Fibroblast of lung (primary cell): Measurements from ENCODE around the gene KLHL29. TPM values are rescaled to one million over a fixed set of nuclear protein-coding genes. Genes with fewer than 3 reads are reported as not detected.

Experiments used
- DNase-seq, 2 donors: peaks; one replicate each; pipeline versions ENCODE4 v3.0.0 to v3.0.0-alpha.2; 2010; ENCODE audit warnings: low read depth in 2 of 2
- H2AFZ ChIP-seq: 2 replicates; pipeline ENCODE4 v1.5.1; 2012; ENCODE audit warnings: low read length, control low read depth, inconsistent platforms
- H3K27ac ChIP-seq: 2 replicates; pipeline ENCODE4 v1.5.1; 2011; ENCODE audit warnings: low read length, control low read depth; ENCODE audit not compliant: insufficient read depth
- H3K27me3 ChIP-seq: 2 replicates; pipeline ENCODE4 v1.5.1; 2011; ENCODE audit warnings: mild to moderate bottlenecking, low read length; ENCODE audit not compliant: control insufficient read depth, insufficient read depth
- H3K36me3 ChIP-seq: 2 replicates; pipeline ENCODE4 v1.5.1; 2011; ENCODE audit warnings: low read length; ENCODE audit not compliant: control insufficient read depth, insufficient read depth
- H3K4me1 ChIP-seq: 2 replicates; pipeline ENCODE4 v1.5.1; 2011; ENCODE audit warnings: low read length; ENCODE audit not compliant: control insufficient read depth, insufficient read depth; ENCODE audit errors: extremely low read depth
- H3K4me2 ChIP-seq: 2 replicates; pipeline ENCODE4 v1.5.1; 2011; ENCODE audit warnings: low read length, control low read depth; ENCODE audit not compliant: insufficient read depth; ENCODE audit errors: extremely low read depth
- H3K4me3 ChIP-seq, 4 experiments: fragments of 200-600 bp in 1 of 4; sonication (generic) in 1 of 4; replicated peaks in 1 of 4; 2 replicates each; pipeline ENCODE4 v1.5.1; 2011 to 2016; ENCODE audit warnings: low read length in 4 of 4, low read depth in 3 of 4, mild to moderate bottlenecking in 3 of 4, control low read depth in 2 of 4, inconsistent platforms in 1 of 4, mixed read lengths in 1 of 4; ENCODE audit not compliant: insufficient read depth in 1 of 4; ENCODE audit errors: control extremely low read depth in 1 of 4
- H3K79me2 ChIP-seq: 2 replicates; pipeline ENCODE4 v1.5.1; 2012; ENCODE audit warnings: mild to moderate bottlenecking, low read length, inconsistent platforms; ENCODE audit not compliant: control insufficient read depth, insufficient read depth
- H3K9ac ChIP-seq: 2 replicates; pipeline ENCODE4 v1.5.1; 2011; ENCODE audit warnings: mild to moderate bottlenecking, low read length, control low read depth; ENCODE audit not compliant: insufficient read depth
- H3K9me3 ChIP-seq: 2 replicates; pipeline ENCODE4 v1.5.1; 2012; ENCODE audit warnings: low read depth, low read length; ENCODE audit not compliant: control insufficient read depth, insufficient read depth
- H4K20me1 ChIP-seq: 2 replicates; pipeline ENCODE4 v1.5.1; 2011; ENCODE audit warnings: low read length; ENCODE audit not compliant: control insufficient read depth, insufficient read depth; ENCODE audit errors: extremely low read depth
- CTCF ChIP-seq, 2 donors: IDR thresholded peaks in 1 of 2; conservative IDR thresholded peaks in 1 of 2; 1 replicate in 1 of 2; 2 replicates in 1 of 2; pipeline ENCODE4 v1.5.1; 2011 to 2012; ENCODE audit warnings: low read length in 2 of 2, control low read depth in 1 of 2, inconsistent platforms in 1 of 2, low read depth in 1 of 2, mild to moderate bottlenecking in 1 of 2
- EZH2 ChIP-seq: IDR thresholded peaks from 2 replicates; pipeline ENCODE4 v1.5.1; 2012; ENCODE audit warnings: low read length, control low read depth, mild to moderate bottlenecking; ENCODE audit errors: missing control alignments
- polyA plus RNA-seq, 2 donors: library from polyadenylated mRNA; depleted of rRNA in 1 of 2; stranded (reverse) in 1 of 2; unstranded in 1 of 2; fragments of >200 nt; gene quantifications; 2 replicates each; pipeline ENCODE4 v1.2.1, GENCODE V29; 2011 to 2012; ENCODE audit warnings: missing spikeins in 1 of 2
- total RNA-seq: library from RNA; depleted of rRNA; stranded (reverse); fragments of >200 nt; gene quantifications from 2 replicates; pipeline ENCODE4 v1.2.1, GENCODE V29; 2014

The KLHL29 gene
- total and polyA plus RNA-seq, 2 donors (not counting 1 experiment from before 2014, with no cell fraction given), result 7.1 to 7.9 TPM

GRCh38 chr2:23587341-23587880 lies 202.4 kb downstream of the KLHL29 start:
- Histone ChIP-seq H3K79me2 (no peaks in the 10 kb centered on the region), H3K4me1 (no peaks in the 10 kb centered on the region), H3K27me3 (no peaks in the 10 kb centered on the region), H2AFZ (no peak overlapping the region), H3K27ac (no peak overlapping the region), H3K9me3 (no peaks in the 10 kb centered on the region), H3K4me3 (no peak overlapping the region), H3K4me2 (no peak overlapping the region), H3K36me3 (no peaks in the 10 kb centered on the region), H4K20me1 (no peaks in the 10 kb centered on the region), H3K9ac (no peak overlapping the region)
- TF ChIP-seq EZH2, result no peak
- TF ChIP-seq CTCF (conservative IDR thresholded peaks at IDR 0.05 in 1 of 2, IDR thresholded peaks at IDR 0.05 in 1 of 2; ENCODE audit: low read depth in 1 of 2, low read length in 2 of 2), result no peak
- DNase-seq, result no peak

- H3K9me3 ChIP-seq, result no peaks in the 10 kb centered on the region
- no peak overlapping the region for H3K4me3 ChIP-seq
- no peaks in the 10 kb centered on the region for H3K36me3 ChIP-seq
- no peaks in the 10 kb centered on the region for H3K4me1 ChIP-seq
- no peaks in the 10 kb centered on the region for H4K20me1 ChIP-seq
- H3K79me2 ChIP-seq, result no peaks in the 10 kb centered on the region
- no peak for DNase-seq
- H3K9ac ChIP-seq, result no peak overlapping the region
- no peak for TF ChIP-seq EZH2
- TF ChIP-seq CTCF (conservative IDR thresholded peaks at IDR 0.05 in 1 of 2, IDR thresholded peaks at IDR 0.05 in 1 of 2; ENCODE audit: low read depth in 1 of 2, low read length in 2 of 2), result no peak
- no peak overlapping the region for H2AFZ ChIP-seq
- H3K27me3 ChIP-seq, result no peaks in the 10 kb centered on the region
- H3K4me2 ChIP-seq, result no peak overlapping the region
- no peak overlapping the region for H3K27ac ChIP-seq
These were observed 203.1 kb downstream of the KLHL29 start for GRCh38 chr2:23588106-23588505.

DNA sequence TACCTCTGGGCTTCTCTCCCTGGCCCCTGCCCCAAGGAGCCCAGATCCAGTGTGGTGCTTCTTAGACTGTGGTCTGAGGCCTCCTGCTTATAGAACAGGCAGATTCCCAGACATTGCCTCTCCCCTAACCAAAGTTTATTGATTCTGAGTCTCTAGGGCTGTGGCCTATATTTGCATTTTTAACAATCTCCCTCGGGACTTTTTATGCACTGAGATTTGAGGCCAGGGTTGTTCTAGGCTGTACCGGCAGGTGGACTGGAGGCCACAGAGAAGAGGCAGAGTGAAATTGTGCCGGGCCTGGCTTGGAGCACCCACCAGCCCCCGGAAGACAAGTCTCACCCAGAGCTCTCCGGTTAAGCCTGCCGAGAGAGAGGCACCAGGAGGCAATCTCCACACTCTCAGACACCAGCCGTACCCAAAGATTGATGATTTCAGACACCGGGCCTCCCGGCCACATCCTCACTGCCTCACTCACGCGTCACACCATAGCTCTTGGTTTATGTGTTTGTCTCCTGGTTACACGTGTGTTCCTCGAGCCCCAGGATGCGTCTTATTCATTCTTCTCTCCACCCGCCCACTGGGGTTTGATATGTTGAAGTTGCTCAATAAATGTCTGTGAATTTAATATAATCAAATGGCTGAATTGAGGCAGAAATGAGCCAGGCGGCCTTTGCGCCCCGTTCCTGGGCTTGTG lies 203.7 kb downstream of the KLHL29 start:
- Histone ChIP-seq H3K4me1 (no peaks in the 10 kb centered on the region), H3K27me3 (no peaks in the 10 kb centered on the region), H3K4me2 (no peak overlapping the region), H2AFZ (no peak overlapping the region), H3K4me3 (no peak overlapping the region), H3K9me3 (no peaks in the 10 kb centered on the region), H3K9ac (no peak overlapping the region), H3K27ac (no peak overlapping the region), H3K79me2 (no peaks in the 10 kb centered on the region), H4K20me1 (no peaks in the 10 kb centered on the region), H3K36me3 (no peaks in the 10 kb centered on the region)
- DNase-seq, result no peak
- TF ChIP-seq CTCF (conservative IDR thresholded peaks at IDR 0.05 in 1 of 2, IDR thresholded peaks at IDR 0.05 in 1 of 2; ENCODE audit: low read depth in 1 of 2, low read length in 2 of 2) (no peak), EZH2 (no peak)
